Measurements from ENCODE around the gene TTLL11. TPM values are rescaled to one million over a fixed set of nuclear protein-coding genes. Genes with fewer than 3 reads are reported as not detected.

Gene TTLL11
- total RNA-seq, 1 experiment from 2014 or later, result 13.6 TPM

GRCh38 chr9:122122468-122122867 lies 29.4 kb upstream of the TTLL11 start:
- Mint-ChIP-seq H3K36me3 (ENCODE audit: insufficient read depth, unreplicated experiment) (peaks cover 6% of the 10 kb centered on the region), H3K9me3 (ENCODE audit: unreplicated experiment) (no peaks in the 10 kb centered on the region), H3K4me1 (ENCODE audit: insufficient read depth, unreplicated experiment) (peaks cover 18% of the 10 kb centered on the region), H3K4me3 (ENCODE audit: unreplicated experiment) (no peak overlapping the region), H3K27ac (ENCODE audit: low read depth, unreplicated experiment) (no peak overlapping the region), H3K27me3 (ENCODE audit: insufficient read depth, unreplicated experiment) (peaks cover 11% of the 10 kb centered on the region)
- no TSS peak for BruUV-seq (replicated peaks)
- peak; percentile 5 for DNase-seq (ENCODE audit: unreplicated experiment)
- ChIA-PET CTCF (interaction anchor here (0.5 to 12.2 kb wide), 41 partner anchors 9 to 729 kb away, joined by 3 to 473 read pairs (median 4); partner anchors contain the start of genes MORN5, MRRF, NDUFA8 and RBM18), POLR2A (no interaction called here)
- no peak for TF ChIP-seq CTCF (IDR thresholded peaks at IDR 0.05; ENCODE audit: unreplicated experiment)
- intact Hi-C loops (cut with micrococcal nuclease), result loop anchor here (2.0 to 10.0 kb wide), 2 partner anchors 438 to 576 kb away; no protein-coding TSS in a partner anchor

GRCh38 chr9:122121931-122122330 lies 28.8 kb upstream of the TTLL11 start:
- POLR2A ChIA-PET, result no interaction called here
- TF ChIP-seq CTCF (IDR thresholded peaks at IDR 0.05; ENCODE audit: unreplicated experiment), result no peak
- DNase-seq (ENCODE audit: unreplicated experiment), result no peak
- Mint-ChIP-seq H3K27ac (ENCODE audit: low read depth, unreplicated experiment) (no peak overlapping the region), H3K4me1 (ENCODE audit: insufficient read depth, unreplicated experiment) (peaks cover 18% of the 10 kb centered on the region), H3K27me3 (ENCODE audit: insufficient read depth, unreplicated experiment) (peaks cover 11% of the 10 kb centered on the region), H3K4me3 (ENCODE audit: unreplicated experiment) (no peak overlapping the region), H3K9me3 (ENCODE audit: unreplicated experiment) (no peaks in the 10 kb centered on the region), H3K36me3 (ENCODE audit: insufficient read depth, unreplicated experiment) (peaks cover 6% of the 10 kb centered on the region)
- intact Hi-C loops (cut with micrococcal nuclease), result loop anchor here (2.0 to 10.0 kb wide), 2 partner anchors 437 to 575 kb away; no protein-coding TSS in a partner anchor
- CTCF ChIA-PET, result interaction anchor here (0.5 to 12.2 kb wide), 39 partner anchors 9 to 704 kb away, joined by 3 to 473 read pairs (median 4); partner anchors contain the start of genes MORN5, MRRF, NDUFA8 and RBM18
- BruUV-seq (replicated peaks), result no TSS peak

GRCh38 chr9:122121391-122121790 lies 28.3 kb upstream of the TTLL11 start:
- Mint-ChIP-seq H3K36me3 (ENCODE audit: insufficient read depth, unreplicated experiment) (peaks cover 6% of the 10 kb centered on the region), H3K27me3 (ENCODE audit: insufficient read depth, unreplicated experiment) (peaks cover 11% of the 10 kb centered on the region), H3K27ac (ENCODE audit: low read depth, unreplicated experiment) (no peak overlapping the region), H3K4me3 (ENCODE audit: unreplicated experiment) (no peak overlapping the region), H3K9me3 (ENCODE audit: unreplicated experiment) (no peaks in the 10 kb centered on the region), H3K4me1 (ENCODE audit: insufficient read depth, unreplicated experiment) (peaks cover 15% of the 10 kb centered on the region)
- POLR2A ChIA-PET, result no interaction called here
- no TSS peak for BruUV-seq (replicated peaks)
- DNase-seq (ENCODE audit: unreplicated experiment), result no peak
- no peak for TF ChIP-seq CTCF (IDR thresholded peaks at IDR 0.05; ENCODE audit: unreplicated experiment)
- intact Hi-C loops (cut with micrococcal nuclease), result loop anchor here (10.0 kb wide), 1 partner anchor 437 kb away; no protein-coding TSS in a partner anchor
- CTCF ChIA-PET, result interaction anchor here (0.6 to 12.2 kb wide), 21 partner anchors 11 to 690 kb away, joined by 3 to 473 read pairs (median 5); partner anchors contain the start of gene TTLL11

GRCh38 chr9:122120316-122121071 lies 27.4 kb upstream of the TTLL11 start:
- Mint-ChIP-seq H3K9me3 (ENCODE audit: unreplicated experiment) (no peaks in the 10 kb centered on the region), H3K27me3 (ENCODE audit: insufficient read depth, unreplicated experiment) (peaks cover 16% of the 10 kb centered on the region), H3K4me1 (ENCODE audit: insufficient read depth, unreplicated experiment) (peaks cover 6% of the 10 kb centered on the region), H3K27ac (ENCODE audit: low read depth, unreplicated experiment) (no peak overlapping the region), H3K4me3 (ENCODE audit: unreplicated experiment) (no peak overlapping the region), H3K36me3 (ENCODE audit: insufficient read depth, unreplicated experiment) (peaks cover 6% of the 10 kb centered on the region)
- POLR2A ChIA-PET, result interaction anchor here (0.6 kb wide), 1 partner anchor 128 kb away, joined by 3 read pairs; no protein-coding TSS in a partner anchor
- DNase-seq (ENCODE audit: unreplicated experiment), result no peak
- no TSS peak for BruUV-seq (replicated peaks)
- intact Hi-C loops (cut with micrococcal nuclease), result loop anchor here (10.0 kb wide), 1 partner anchor 436 kb away; no protein-coding TSS in a partner anchor
- TF ChIP-seq CTCF (IDR thresholded peaks at IDR 0.05; ENCODE audit: unreplicated experiment), result no peak
- CTCF ChIA-PET, result interaction anchor here (0.6 to 12.2 kb wide), 11 partner anchors 10 to 690 kb away, joined by 3 to 473 read pairs (median 14); no protein-coding TSS in a partner anchor
